ENCODE results near the gene TREML4. TPM values are rescaled to one million over a fixed set of nuclear protein-coding genes. Genes with fewer than 3 reads are reported as not detected.
"Not testable (repeated sequence)": the region's sequence is repeated elsewhere in the genome, so short reads cannot be mapped to it uniquely, and the experiment has no call there.

The TREML4 gene
- total RNA-seq, 2 donors from 2014 or later = not detected

DNA sequence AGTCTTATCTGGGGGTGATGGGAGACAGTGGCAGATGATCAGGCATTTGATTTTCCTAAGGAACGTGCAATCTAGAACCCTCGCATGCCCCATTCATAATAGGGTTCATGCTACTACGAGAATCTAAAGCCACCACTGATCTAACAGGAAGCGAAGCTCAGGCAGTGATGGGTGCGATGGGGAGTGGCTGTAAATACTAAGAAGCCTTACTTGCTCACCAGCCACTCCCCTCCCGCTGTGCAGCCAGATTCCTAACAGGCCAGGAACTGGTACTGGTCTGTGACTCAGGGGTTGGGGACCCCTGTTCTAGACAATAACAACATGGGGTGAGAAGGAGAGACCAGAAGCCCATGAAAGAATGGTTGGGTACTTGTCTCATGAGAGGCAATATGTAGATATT lies 4.5 kb downstream of the TREML4 start:
- TF ChIP-seq, protein P1, sequence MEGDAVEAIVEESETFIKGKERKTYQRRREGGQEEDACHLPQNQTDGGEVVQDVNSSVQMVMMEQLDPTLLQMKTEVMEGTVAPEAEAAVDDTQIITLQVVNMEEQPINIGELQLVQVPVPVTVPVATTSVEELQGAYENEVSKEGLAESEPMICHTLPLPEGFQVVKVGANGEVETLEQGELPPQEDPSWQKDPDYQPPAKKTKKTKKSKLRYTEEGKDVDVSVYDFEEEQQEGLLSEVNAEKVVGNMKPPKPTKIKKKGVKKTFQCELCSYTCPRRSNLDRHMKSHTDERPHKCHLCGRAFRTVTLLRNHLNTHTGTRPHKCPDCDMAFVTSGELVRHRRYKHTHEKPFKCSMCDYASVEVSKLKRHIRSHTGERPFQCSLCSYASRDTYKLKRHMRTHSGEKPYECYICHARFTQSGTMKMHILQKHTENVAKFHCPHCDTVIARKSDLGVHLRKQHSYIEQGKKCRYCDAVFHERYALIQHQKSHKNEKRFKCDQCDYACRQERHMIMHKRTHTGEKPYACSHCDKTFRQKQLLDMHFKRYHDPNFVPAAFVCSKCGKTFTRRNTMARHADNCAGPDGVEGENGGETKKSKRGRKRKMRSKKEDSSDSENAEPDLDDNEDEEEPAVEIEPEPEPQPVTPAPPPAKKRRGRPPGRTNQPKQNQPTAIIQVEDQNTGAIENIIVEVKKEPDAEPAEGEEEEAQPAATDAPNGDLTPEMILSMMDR (IDR thresholded peaks at IDR 0.05) = no peak
- H3K9me3 ChIP-seq = no peaks in the 10 kb centered on the region
- DNase-seq (ENCODE audit: low spot score) = no peak

DNA sequence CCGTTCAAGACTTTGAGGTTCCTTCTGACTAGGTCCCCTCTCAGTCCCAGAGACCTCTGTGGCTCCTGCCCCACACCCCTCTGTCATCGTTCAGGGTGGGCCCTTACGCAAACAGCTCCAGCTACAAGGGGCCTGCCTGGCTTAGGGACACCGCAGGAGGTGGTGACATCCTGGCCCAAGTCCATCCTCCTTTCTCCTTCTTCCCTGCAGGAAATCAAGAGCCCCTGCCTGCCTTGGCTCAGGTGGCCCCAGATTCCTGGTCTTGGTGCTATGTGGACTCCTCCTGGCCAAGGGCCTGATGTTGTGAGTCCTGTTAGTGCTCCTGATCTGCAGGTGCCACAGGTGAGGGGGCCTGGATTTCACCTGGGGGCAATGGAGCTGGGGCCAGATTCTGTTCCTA lies 8.1 kb downstream of the TREML4 start:
- no peaks in the 10 kb centered on the region for H3K36me3 ChIP-seq
- no peak overlapping the region for H3K4me3 ChIP-seq
- no peak overlapping the region for H3K27ac ChIP-seq
- DNase-seq (ENCODE audit: low spot score) = no peak
- no peaks in the 10 kb centered on the region for H3K4me1 ChIP-seq
- TF ChIP-seq, protein P1 (IDR thresholded peaks at IDR 0.05) = no peak
- no peaks in the 10 kb centered on the region for H3K9me3 ChIP-seq
- no peaks in the 10 kb centered on the region for H3K27me3 ChIP-seq

More for the DNA sequence above, 4.5 kb downstream of the TREML4 start:
- Histone ChIP-seq H3K4me3 (no peak overlapping the region), H3K27ac (no peak overlapping the region), H3K36me3 (no peaks in the 10 kb centered on the region), H3K27me3 (no peaks in the 10 kb centered on the region), H3K4me1 (no peaks in the 10 kb centered on the region)

DNA sequence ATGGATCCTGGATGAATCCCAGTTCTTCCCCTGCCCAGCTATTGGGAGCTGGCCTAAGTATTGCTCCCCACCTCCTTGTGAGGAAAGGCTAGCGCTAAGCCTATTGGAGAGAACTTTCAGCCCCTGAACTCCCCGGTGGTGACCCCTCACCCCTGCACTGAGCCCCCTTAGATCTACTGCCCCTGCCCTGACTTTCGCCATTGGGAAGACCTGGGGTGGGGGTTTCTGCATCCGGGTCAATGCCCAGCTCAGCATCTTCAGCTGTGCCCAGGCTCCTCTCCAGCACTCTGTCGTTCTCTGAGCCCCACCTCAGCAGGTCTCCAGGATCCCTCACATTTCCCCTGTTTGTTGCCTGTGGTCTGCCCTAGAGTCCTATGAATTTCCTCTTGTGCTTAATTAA lies 9.0 kb downstream of the TREML4 start:
- TF ChIP-seq, protein P1 (IDR thresholded peaks at IDR 0.05) = no peak
- no peak overlapping the region for H3K27ac ChIP-seq
- H3K36me3 ChIP-seq = no peaks in the 10 kb centered on the region
- no peaks in the 10 kb centered on the region for H3K27me3 ChIP-seq
- H3K4me1 ChIP-seq = no peaks in the 10 kb centered on the region
- H3K4me3 ChIP-seq = no peak overlapping the region
- DNase-seq (ENCODE audit: low spot score) = no peak
- H3K9me3 ChIP-seq = no peaks in the 10 kb centered on the region

DNA sequence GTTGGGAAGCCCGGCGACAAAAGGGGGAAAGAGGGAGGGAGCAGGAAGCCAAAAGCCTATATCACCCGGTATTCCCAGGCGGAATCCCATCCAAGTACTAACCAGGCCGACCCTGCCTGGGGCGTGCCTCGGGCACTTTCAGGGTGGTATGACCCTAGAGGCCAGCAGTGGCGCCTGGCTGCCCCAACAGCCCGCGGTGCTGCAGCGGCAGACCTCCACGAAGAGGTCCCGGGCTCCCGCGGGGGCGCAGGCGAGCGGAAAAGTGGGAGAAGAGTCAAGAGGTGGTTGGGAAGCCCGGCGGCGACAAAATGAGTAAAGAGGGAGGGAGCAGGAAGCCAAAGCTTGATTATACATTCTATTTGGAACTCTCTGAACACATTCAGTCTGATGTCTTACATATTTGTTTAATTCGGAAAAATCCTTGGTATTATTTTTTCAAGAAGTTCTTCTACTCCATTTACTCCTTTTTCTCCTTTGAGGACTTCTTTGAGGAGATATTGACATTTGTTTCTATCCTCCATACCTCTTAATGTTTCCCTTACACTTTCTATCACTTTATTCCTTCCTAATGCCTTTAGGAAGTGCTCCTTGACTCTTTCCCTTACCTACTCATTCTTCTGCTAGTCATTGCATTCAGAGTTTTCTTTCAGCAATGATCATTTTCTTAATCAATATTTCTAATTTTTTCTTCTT lies 11.5 kb downstream of the TREML4 start:
- no peak overlapping the region for H3K27ac ChIP-seq
- no peaks in the 10 kb centered on the region for H3K36me3 ChIP-seq
- no peak overlapping the region for H3K4me3 ChIP-seq
- H3K4me1 ChIP-seq = no peaks in the 10 kb centered on the region
- no peak for DNase-seq (ENCODE audit: low spot score)
- TF ChIP-seq, protein P1 (IDR thresholded peaks at IDR 0.05) = no peak
- no peaks in the 10 kb centered on the region for H3K27me3 ChIP-seq
- H3K9me3 ChIP-seq = no peaks in the 10 kb centered on the region

DNA sequence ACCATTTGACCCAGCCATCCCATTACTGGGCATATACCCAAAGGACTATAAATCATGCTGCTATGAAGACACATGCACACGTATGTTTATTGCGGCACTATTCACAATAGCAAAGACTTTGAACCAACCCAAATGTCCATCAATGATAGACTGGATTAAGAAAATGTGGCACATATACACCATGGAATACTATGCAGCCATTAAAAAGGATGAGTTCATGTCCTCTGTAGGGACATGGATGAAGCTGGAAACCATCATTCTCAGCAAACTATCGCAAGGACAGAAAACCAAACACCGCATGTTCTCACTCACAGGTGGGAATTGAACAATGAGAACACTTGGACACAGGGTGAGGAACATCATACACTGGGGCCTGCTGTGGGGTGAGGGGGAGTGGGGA lies 18.4 kb downstream of the TREML4 start:
- not testable (repeated sequence) for H3K36me3 ChIP-seq; H3K4me1 ChIP-seq; H3K4me3 ChIP-seq; H3K27ac ChIP-seq; H3K9me3 ChIP-seq; H3K27me3 ChIP-seq; DNase-seq (ENCODE audit: low spot score)

DNA sequence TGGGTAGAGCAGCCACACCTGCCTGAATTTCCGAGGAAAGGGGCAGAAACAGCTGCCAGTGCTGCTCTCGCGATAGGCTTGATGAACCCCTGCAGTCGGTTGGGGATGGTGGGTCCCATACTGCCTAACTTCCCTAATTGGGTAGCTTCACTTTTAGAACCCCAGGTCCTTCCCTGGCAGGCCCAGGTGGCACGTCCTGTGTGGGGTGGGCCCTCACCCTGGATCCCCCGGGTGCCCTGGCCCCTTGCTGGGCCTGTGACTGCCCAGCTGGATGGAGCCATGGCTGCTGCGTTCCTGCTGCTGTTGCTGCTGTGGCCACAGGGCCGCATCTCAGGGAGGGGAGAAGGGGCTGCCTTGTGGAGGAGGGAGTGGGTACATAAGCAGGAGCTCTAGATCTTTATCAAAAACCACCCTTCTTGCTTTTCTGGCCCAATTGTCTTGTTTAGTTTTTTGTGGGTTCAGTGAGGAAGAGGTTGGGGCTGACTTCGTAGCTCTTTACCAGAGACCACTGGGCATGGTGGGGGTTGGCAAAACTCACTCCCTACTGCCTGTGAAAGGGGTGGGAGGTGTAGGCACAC lies 19.2 kb downstream of the TREML4 start:
- H3K27ac ChIP-seq = no peak overlapping the region
- no peaks in the 10 kb centered on the region for H3K36me3 ChIP-seq
- TF ChIP-seq, protein P1 (IDR thresholded peaks at IDR 0.05) = no peak
- no peak for DNase-seq (ENCODE audit: low spot score)
- H3K4me3 ChIP-seq = no peak overlapping the region
- H3K27me3 ChIP-seq = no peaks in the 10 kb centered on the region
- H3K9me3 ChIP-seq = no peaks in the 10 kb centered on the region
- no peaks in the 10 kb centered on the region for H3K4me1 ChIP-seq

Measured in right atrium auricular region (tissue), 2 donors.